Fibroblast of upper back skin (primary cell): ENCODE results near the gene WDR81.
"Not testable (repeated sequence)": the region's sequence is repeated elsewhere in the genome, so short reads cannot be mapped to it uniquely, and the experiment has no call there.

Experiments used
- DNase-seq: peaks from one replicate; pipeline ENCODE4 v3.0.0-alpha.2; 2013

WDR81 gene

GRCh38 chr17:1724351-1724868, at the start of gene WDR81:
WDR81 (plus strand) TSS chr17:1724704; CDS start chr17:1724960, 256 bp downstream.
- DNase-seq: peak; percentile 84

GRCh38 chr17:1676401-1676800, 48.1 kb upstream of the WDR81 start:
- no peak for DNase-seq

- no peak for DNase-seq
Measured at GRCh38 chr17:1683459-1683858, 41.0 kb upstream of the WDR81 start.

- peak; percentile 97 for DNase-seq
Measured at GRCh38 chr17:1684378-1685189, 39.9 kb upstream of the WDR81 start, which contains the start of gene PRPF8. PRPF8 (minus strand) TSS chr17:1684867; CDS start chr17:1684571, 296 bp downstream.

GRCh38 chr17:1686086-1686485, 38.4 kb upstream of the WDR81 start:
- DNase-seq: no peak

GRCh38 chr17:1688405-1688804, 36.1 kb upstream of the WDR81 start:
- DNase-seq: not testable (repeated sequence)

- no peak for DNase-seq
Measured at GRCh38 chr17:1690544-1691221, 33.8 kb upstream of the WDR81 start.

GRCh38 chr17:1693339-1693738, 31.2 kb upstream of the WDR81 start:
- no peak for DNase-seq

GRCh38 chr17:1695365-1695764, 29.1 kb upstream of the WDR81 start:
- DNase-seq: no peak

GRCh38 chr17:1697681-1698080, 26.8 kb upstream of the WDR81 start:
- no peak for DNase-seq

GRCh38 chr17:1699891-1700290, 24.6 kb upstream of the WDR81 start:
- DNase-seq: not testable (repeated sequence)

GRCh38 chr17:1703063-1703462, 21.4 kb upstream of the WDR81 start:
- no peak for DNase-seq

GRCh38 chr17:1705004-1705403, 19.5 kb upstream of the WDR81 start:
- DNase-seq: no peak

- no peak for DNase-seq
Measured at GRCh38 chr17:1707107-1707506, 17.4 kb upstream of the WDR81 start.

GRCh38 chr17:1708791-1709346, 15.6 kb upstream of the WDR81 start:
- not testable (repeated sequence) for DNase-seq

- no peak for DNase-seq
Measured at GRCh38 chr17:1709403-1709951, 15.0 kb upstream of the WDR81 start.

GRCh38 chr17:1709971-1710806, 14.3 kb upstream of the WDR81 start, which contains the start of gene TLCD2:
TLCD2 (minus strand) TSS chr17:1710377; CDS start chr17:1710242, 135 bp downstream.
- peak; percentile 78 for DNase-seq

- peak; percentile 47 for DNase-seq
Measured at GRCh38 chr17:1710807-1711553, 13.5 kb upstream of the WDR81 start.

GRCh38 chr17:1711804-1712203, 12.7 kb upstream of the WDR81 start:
- DNase-seq: no peak

- no peak for DNase-seq
Measured at GRCh38 chr17:1712271-1712670, 12.2 kb upstream of the WDR81 start.

GRCh38 chr17:1713160-1713877, 11.2 kb upstream of the WDR81 start:
- no peak for DNase-seq
